ENCODE results near the gene PWWP2B.
"Not testable (repeated sequence)": the region's sequence is repeated elsewhere in the genome, so short reads cannot be mapped to it uniquely, and the experiment has no call there.

The PWWP2B gene

GRCh38 chr10:132381741-132382140, 15.3 kb upstream of the PWWP2B start:
- DNase-seq (ENCODE audit: low spot score) = no peak

- no peak for DNase-seq (ENCODE audit: low spot score)
Measured at GRCh38 chr10:132382231-132382922, 14.6 kb upstream of the PWWP2B start.

- DNase-seq (ENCODE audit: low spot score) = no peak
Measured at GRCh38 chr10:132383101-132383500, 13.9 kb upstream of the PWWP2B start.

- no peak for DNase-seq (ENCODE audit: low spot score)
Measured at GRCh38 chr10:132383751-132384196, 13.2 kb upstream of the PWWP2B start.

- no peak for DNase-seq (ENCODE audit: low spot score)
Measured at GRCh38 chr10:132384618-132385388, 12.2 kb upstream of the PWWP2B start.

GRCh38 chr10:132385389-132385667, 11.7 kb upstream of the PWWP2B start:
- no peak for DNase-seq (ENCODE audit: low spot score)

GRCh38 chr10:132385721-132386418, 11.1 kb upstream of the PWWP2B start:
- DNase-seq (ENCODE audit: low spot score) = no peak

- DNase-seq (ENCODE audit: low spot score) = no peak
Measured at GRCh38 chr10:132386419-132386831, 10.6 kb upstream of the PWWP2B start.

- DNase-seq (ENCODE audit: low spot score) = not testable (repeated sequence)
Measured at GRCh38 chr10:132386896-132387295, 10.1 kb upstream of the PWWP2B start.

GRCh38 chr10:132387764-132388210, 9.2 kb upstream of the PWWP2B start:
- no peak for DNase-seq (ENCODE audit: low spot score)

- no peak for DNase-seq (ENCODE audit: low spot score)
Measured at GRCh38 chr10:132388891-132389432, 8.0 kb upstream of the PWWP2B start.

GRCh38 chr10:132389433-132390169, 7.4 kb upstream of the PWWP2B start:
- no peak for DNase-seq (ENCODE audit: low spot score)

GRCh38 chr10:132390170-132390920, 6.7 kb upstream of the PWWP2B start:
- no peak for DNase-seq (ENCODE audit: low spot score)

- DNase-seq (ENCODE audit: low spot score) = no peak
Measured at GRCh38 chr10:132390921-132391675, 5.9 kb upstream of the PWWP2B start.

- DNase-seq (ENCODE audit: low spot score) = no peak
Measured at GRCh38 chr10:132391676-132392020, 5.4 kb upstream of the PWWP2B start.

- DNase-seq (ENCODE audit: low spot score) = no peak
Measured at GRCh38 chr10:132392184-132392800, 4.7 kb upstream of the PWWP2B start.

- no peak for DNase-seq (ENCODE audit: low spot score)
Measured at GRCh38 chr10:132392811-132393694, 3.9 kb upstream of the PWWP2B start.

- DNase-seq (ENCODE audit: low spot score) = no peak
Measured at GRCh38 chr10:132393695-132394181, 3.3 kb upstream of the PWWP2B start.
